ENCODE results near the gene OPA1.

- no peak for TF ChIP-seq CTCF (IDR thresholded peaks at IDR 0.05)
- no peak for TF ChIP-seq POLR2A (IDR thresholded peaks at IDR 0.05)
These were observed 96.1 kb downstream of the OPA1 start for GRCh38 chr3:193688834-193689714.
